NCI-H446 treated with DMSO at 0.1 percent for 48 hours (cell line): Measurements from ENCODE around the gene NAE1.
"Not testable (repeated sequence)": the region's sequence is repeated elsewhere in the genome, so short reads cannot be mapped to it uniquely, and the experiment has no call there.

Experiments
- DNase-seq: peaks from one replicate; lab custom pipeline; 2025; lab: John Stamatoyannopoulos, UW

The NAE1 gene

DNA sequence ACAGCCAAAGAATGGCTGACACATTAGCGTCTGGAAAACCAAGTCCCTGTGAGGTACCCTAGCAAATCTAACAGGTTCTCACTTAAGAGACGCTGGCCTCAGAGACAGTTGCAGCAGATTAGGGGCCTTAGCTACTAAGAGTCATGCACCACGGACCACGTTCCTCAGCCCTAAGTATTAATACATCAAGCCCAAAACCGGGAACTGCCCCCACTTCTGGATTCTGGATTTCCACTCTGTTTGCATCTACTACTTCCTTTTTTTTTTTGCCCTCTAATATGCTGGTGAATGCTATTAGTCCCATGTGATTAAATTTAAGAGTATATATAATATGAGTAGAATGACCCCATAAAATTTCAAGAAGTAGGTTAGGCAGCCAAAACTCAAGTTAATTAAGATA is 28.6 kb downstream of the NAE1 start:
- DNase-seq, result no peak

DNA sequence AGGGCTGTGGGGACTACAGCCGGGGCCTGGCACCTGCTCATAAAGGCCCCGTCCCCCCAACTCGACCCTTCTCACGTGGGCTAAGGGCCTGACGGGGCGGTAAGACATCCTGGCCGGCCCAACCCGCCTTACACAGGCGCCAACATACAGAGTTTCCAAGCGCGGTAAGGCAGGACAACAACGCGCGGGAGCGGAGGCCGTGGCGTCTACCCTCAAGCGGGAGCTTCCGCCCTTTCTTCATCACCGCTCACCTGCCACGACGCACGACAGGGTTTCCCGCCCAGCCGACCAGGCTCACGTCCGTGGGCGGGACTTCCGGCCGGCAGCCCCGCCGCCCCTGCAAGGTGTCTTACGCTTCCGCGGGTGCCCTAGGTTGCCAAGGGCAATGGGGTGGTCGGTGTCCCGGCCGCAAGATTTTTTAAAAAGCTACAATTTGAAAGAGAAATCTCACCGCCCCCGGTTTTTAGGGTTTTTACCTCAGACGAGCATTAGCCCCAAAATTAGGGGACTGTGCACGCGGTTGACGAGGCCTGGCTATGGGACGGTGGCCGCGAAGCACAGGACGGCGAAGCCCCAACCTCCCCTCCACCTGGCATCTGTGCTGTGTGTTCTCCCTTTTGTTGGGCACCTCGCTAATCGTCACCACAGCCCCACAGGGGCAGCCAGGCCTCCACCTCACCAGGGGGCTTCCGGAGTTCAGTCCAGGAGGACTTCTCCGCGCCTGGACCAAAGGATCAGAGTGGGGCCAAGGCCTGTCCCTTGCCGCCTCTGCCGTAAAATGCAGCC is 29.3 kb downstream of the NAE1 start, which contains the start of gene TERB1:
Gene TERB1, minus strand, starts transcription at position 265 of the 786 bp plus-strand sequence. CDS start 4,786 bp downstream, outside the sequence.
- DNase-seq, result no peak

DNA sequence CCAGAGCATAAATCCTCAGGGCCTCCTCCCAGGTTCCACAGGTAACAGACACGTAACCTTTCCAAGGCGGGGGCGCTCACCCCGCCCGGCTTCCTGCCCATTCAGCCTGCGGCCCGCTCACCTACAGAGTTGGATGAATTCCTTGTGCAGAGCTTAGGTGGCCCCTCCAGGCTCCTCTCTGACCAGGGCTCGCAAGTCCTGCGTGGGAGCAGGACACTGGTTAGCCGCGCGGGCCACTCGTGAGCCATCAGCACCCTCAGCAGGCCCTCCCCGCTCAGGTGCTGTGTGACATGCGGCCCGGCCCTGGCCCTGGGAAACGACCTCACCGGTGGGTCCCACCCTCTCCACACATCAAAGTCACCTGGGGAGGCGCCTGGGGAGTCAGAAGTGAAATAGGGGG is 29.9 kb downstream of the NAE1 start:
- DNase-seq, result no peak

DNA sequence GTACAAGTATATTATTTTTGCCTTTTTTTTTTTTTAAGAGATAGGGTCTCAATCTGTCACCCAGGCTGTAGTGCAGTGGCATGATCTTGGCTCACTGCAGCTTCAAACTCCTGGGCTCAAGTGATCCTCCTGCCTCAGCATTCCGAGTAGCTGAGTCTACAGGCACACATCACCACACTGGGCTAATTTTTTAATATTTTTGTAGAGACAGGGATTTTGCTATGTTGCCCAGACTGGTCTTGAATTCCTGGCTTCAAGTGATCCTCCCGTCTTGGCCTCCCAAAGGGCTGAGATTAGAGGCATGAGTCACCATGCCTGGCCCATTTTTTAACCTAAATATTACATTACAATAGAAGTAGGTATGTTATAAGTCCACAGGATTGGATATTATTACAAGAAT is 32.6 kb downstream of the NAE1 start:
- no peak for DNase-seq

DNA sequence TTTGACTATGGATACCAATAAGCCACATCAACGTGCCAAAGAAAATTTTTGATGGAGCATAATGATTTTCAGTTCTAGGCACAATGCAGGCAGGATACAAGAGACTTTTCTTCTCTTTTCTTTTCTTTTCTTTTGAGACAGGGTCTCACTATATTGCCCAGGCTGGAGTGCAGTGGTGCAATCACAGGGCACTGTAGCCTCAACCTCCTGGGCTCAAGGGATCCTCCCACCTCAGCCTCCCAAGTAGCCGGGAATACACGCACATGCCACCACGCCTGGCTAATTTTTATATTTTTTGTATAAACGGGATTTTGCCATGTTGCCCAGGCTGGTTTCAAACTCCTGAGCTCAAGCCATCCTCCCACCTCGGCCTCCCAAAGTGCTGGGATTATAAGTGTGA is 36.8 kb downstream of the NAE1 start:
- not testable (repeated sequence) for DNase-seq

DNA sequence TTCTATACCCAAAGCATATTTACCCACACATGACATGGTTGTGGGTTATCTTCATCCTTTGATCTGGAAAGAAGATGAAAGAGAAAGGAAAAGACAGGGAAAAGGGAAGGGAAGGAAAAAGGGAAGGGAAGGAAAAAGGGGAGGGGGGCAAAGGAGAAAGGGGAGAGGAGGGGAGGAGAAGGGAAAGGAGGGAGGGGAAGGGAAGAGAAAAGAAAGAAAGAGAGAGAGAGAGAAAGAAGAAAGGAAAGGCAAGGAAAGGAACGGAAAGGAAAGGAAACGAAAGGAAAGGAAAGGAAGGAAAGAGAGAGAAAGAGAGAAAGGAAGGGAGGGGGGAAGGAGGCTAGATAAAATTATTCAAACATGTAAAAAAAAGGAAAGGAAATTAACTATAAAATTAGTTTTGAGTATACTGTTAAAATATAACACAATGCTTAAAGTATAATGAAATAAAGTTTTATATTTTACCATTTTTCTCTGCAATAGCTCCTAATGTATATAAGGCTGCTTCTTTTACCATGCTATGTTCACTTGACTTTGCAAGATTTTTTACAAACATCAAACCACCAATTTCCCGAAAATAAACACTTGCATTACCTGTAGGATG is 40.5 kb downstream of the NAE1 start:
- DNase-seq, result no peak

DNA sequence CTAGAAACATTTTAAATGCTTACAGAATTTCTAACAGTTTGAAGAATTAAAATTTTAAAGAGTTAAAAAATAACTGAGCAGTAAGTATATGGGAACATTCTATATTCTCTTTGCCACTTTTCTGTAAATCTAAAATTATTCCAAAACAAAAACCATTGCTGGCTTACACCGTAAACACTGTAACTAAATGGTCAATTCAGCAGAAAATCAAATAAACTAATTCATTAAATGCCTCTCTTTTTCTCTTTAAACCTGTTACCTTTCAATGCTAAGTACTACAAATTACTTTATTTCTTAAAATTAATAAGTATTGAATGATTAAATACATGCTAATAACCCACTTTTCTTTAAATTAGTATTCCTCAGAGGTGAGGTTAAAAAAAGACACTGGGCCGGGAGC is 43.3 kb downstream of the NAE1 start:
- DNase-seq, result no peak

DNA sequence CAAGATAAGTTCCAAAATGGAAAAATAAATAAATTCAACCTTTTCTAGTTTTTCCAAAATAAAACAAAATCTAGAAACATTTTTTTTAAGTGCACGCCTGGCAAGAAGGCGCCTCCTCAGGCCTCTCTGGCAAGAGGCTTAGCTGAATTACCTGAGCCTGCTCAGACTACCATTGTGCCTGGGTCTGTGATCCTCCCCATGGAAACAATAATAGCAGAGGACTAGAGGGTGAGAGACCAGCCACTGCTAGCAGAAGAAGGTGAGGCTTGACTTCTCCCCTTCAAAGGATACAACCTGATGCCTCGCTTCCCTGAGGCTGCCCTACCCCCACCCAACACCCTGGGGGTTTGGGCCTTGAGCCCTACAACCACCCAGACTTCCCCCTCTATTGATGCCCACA is 44.2 kb downstream of the NAE1 start:
- no peak for DNase-seq

DNA sequence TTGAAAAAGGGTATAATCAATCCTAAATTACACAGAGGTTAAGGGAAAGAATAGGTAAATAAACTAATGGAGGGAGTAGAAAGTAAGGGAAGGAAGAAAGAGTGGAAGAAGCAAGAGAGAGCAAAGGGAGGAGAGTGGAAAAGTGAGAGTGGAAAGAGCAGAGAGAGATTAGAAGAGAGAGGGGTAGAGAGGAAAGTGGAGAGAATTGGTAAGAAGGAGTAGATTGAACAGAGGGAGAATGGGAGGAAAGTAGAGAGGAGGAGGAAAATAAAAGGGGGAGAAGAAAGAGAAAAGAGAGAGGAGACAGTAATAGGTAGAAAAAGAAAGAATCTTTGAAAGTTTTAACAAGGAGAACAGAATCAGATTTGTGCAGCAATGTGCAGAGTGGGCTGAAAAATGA is 54.3 kb downstream of the NAE1 start:
- DNase-seq, result no peak

DNA sequence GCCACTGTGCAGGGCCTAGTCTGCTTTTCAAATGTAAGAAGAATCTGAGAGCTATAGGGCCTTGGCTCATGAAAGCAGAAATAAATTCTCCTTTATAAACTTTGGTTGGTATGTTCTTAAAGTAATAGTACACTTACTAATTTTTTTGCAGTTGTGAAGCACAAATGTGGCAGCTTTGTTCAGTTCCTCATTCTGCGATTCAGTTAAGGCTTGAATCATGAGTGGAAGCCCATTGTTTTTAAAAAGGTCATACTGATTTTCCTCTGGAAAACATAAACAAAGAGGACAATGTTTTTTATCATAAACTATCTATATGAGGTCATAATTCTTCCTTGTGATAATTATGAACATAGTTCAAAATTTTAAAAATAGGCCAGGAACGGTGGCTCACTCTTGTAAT is 55.8 kb downstream of the NAE1 start:
- DNase-seq, result no peak

DNA sequence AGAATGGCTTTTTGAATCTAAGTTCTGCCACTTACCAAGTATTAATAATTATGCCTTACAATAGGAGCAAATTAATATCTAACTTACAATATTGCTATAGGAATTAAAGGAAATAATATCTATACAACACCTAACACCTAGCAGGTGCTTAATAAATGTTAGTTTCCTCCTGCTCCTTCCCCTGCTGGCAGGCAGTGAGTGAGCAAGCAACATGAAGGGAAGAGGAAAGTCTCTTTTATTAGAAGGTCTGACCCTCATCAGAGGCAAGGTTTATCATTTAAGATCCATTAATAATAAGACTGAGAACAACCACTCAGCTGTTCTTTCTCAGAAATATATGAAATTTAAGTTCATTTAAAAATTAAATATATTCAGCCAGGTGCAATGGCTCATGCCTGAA is 72.7 kb downstream of the NAE1 start:
- DNase-seq, result no peak

DNA sequence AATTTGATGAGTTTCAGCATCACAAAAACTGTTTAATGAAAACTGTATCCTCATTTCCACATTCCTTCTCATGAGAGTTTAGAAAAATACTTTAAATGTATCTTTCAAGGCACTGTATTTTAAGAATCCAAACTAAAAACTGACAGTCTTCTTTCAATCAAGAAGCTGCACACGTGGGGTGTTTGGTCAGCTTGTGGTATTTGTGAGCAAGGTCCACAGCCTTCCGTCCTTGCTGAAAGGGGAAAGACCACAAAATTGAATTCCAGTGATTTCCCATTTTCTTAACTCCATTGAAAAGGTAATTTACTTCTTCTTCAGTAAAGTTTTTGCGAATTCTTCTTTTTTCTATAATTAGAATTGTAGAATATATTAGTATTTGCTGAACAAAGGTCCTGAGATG is 76.0 kb downstream of the NAE1 start:
- no peak for DNase-seq

DNA sequence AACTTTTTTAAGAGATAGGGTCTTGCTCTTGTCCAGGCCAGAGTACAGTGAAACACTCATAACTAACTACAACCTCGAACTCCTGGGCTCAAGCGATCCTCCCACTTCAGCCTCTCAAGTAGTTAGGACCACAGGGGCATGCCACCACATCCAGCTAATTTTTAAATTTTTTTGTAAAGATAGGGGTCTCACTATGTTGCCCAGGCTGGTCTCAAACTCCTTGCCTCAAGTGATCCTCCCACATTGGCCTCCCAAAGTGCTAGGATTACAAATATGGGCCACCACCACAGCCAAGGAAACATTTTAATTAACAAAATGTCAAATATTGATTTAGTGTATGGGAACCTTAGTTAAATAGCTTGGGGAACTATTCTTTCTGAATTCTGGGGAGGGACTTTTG is 76.6 kb downstream of the NAE1 start:
- DNase-seq, result no peak

DNA sequence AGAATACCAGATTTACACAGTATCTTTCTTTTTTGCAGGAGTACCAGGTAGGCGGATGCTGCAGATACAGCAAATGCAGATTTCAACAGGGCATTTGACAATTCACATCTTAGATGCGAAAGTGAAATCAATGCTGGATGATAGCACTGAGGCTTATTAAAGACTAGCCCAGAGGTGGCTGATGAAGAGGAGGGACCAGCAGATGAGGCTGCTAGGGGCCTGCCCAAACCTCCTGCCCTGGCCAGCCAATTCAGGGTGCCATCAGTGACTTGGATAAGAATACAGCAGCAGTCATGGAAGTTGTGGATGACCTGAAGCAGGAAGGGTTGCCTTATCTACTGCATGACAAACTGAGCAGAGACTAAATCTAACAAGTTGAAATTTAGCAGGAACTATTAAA is 77.8 kb downstream of the NAE1 start:
- DNase-seq, result no peak
